OCI-LY1 (cell line): ENCODE measurements around the gene DCAF4.
"Not testable (repeated sequence)": the region's sequence is repeated elsewhere in the genome, so short reads cannot be mapped to it uniquely, and the experiment has no call there.

Experiments used
- H2AFZ ChIP-seq: fragments of 200-600 bp; sonication (generic), shearing (Covaris generic); 2 replicates; pipeline ENCODE4 v1.6.0; 2014; ENCODE audit warnings: antibody characterized with exemption, mild to moderate bottlenecking, low read length
- H3F3A ChIP-seq: fragments of 200-600 bp; sonication (generic), shearing (Covaris generic); 2 replicates; pipeline ENCODE4 v1.6.0; 2014; ENCODE audit warnings: mild to moderate bottlenecking, antibody characterized with exemption, low read length, moderate library complexity; ENCODE audit not compliant: insufficient read depth
- H3K27ac ChIP-seq: fragments of 200-600 bp; sonication (generic); 2 replicates; pipeline ENCODE4 v1.5.1; 2014; ENCODE audit warnings: low read length, mixed run types, mild to moderate bottlenecking, low read depth; ENCODE audit not compliant: poor library complexity, severe bottlenecking
- H3K27me3 ChIP-seq: fragments of 200-600 bp; sonication (generic); 2 replicates; pipeline ENCODE4 v1.6.0; 2014; ENCODE audit warnings: antibody characterized with exemption, mild to moderate bottlenecking, low read length, moderate library complexity; ENCODE audit not compliant: insufficient read depth
- H3K36me3 ChIP-seq: fragments of 200-600 bp; sonication (generic); 2 replicates; pipeline ENCODE4 v1.6.1; 2014; ENCODE audit warnings: mild to moderate bottlenecking, antibody characterized with exemption, low read length, moderate library complexity, mixed read lengths; ENCODE audit not compliant: insufficient read depth
- H3K4me1 ChIP-seq: fragments of 200-600 bp; sonication (generic); 2 replicates; pipeline ENCODE4 v1.5.1; 2014; ENCODE audit warnings: mild to moderate bottlenecking, low read length, moderate library complexity; ENCODE audit not compliant: insufficient read depth, severe bottlenecking
- H3K4me2 ChIP-seq: fragments of 200-600 bp; sonication (generic), shearing (Covaris generic); 2 replicates; pipeline ENCODE4 v1.6.1; 2014; ENCODE audit warnings: low read length
- H3K4me3 ChIP-seq: fragments of 200-600 bp; sonication (generic); 2 replicates; pipeline ENCODE4 v1.5.1; 2014; ENCODE audit warnings: low read length, low read depth, mild to moderate bottlenecking, mixed read lengths; ENCODE audit not compliant: poor library complexity, severe bottlenecking
- H3K79me2 ChIP-seq: fragments of 200-600 bp; shearing (Covaris generic); 2 replicates; pipeline ENCODE4 v1.6.1; 2016; ENCODE audit warnings: mixed run types, low read length, mixed read lengths; ENCODE audit not compliant: insufficient read depth
- H3K9ac ChIP-seq: fragments of 200-600 bp; sonication (generic), shearing (Covaris generic); 2 replicates; pipeline ENCODE4 v1.6.1; 2014; ENCODE audit warnings: mild to moderate bottlenecking, low read length, mixed read lengths
- H3K9me2 ChIP-seq: fragments of 200-600 bp; sonication (generic), shearing (Covaris generic); 2 replicates; pipeline ENCODE4 v1.6.1; 2014; ENCODE audit warnings: low read depth, mild to moderate bottlenecking, low read length, mixed read lengths
- H3K9me3 ChIP-seq: fragments of 200-600 bp; shearing (Covaris generic); 2 replicates; pipeline ENCODE4 v1.6.1; 2014; ENCODE audit warnings: low read length, mixed read lengths
- H4K20me1 ChIP-seq: fragments of 200-600 bp; sonication (generic), shearing (Covaris generic); 2 replicates; pipeline ENCODE4 v1.6.0; 2016; ENCODE audit warnings: mild to moderate bottlenecking, low read length; ENCODE audit not compliant: insufficient read depth
- EZH2 ChIP-seq: fragments of 200-600 bp; sonication (generic), shearing (Covaris generic); IDR thresholded peaks from 2 replicates; pipeline ENCODE4 v1.8.0; 2017; ENCODE audit warnings: borderline replicate concordance, mixed run types, mild to moderate bottlenecking, antibody characterized with exemption, low read length, moderate library complexity, mixed read lengths
- TF ChIP-seq, protein P1 (sequence below): fragments of 200-600 bp; sonication (generic), shearing (Covaris generic); IDR thresholded peaks from 2 replicates; pipeline ENCODE4 v1.5.1; 2017; ENCODE audit warnings: mild to moderate bottlenecking, antibody characterized with exemption, low read length, moderate library complexity, mixed read lengths

DCAF4 gene

DNA sequence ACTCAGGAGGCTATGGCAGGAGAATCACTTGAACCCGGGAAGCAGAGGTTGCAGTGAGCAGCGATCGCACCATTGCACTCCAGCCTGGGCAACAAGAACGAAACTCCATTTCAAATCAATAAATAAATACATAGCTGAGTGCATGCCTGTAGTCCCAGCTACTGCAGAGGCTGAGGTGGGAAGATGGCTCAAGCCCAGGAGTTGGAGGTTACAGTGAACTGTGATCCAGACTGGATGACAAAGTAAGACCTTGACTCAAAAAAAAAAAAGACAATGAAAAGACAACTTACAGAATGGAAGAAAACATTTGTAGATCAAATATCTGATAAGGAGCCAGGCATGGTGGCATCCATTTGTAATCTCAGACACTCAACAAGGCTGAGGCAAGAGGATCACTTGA lies 73.1 kb downstream of the DCAF4 start:
- TF ChIP-seq, protein P1, sequence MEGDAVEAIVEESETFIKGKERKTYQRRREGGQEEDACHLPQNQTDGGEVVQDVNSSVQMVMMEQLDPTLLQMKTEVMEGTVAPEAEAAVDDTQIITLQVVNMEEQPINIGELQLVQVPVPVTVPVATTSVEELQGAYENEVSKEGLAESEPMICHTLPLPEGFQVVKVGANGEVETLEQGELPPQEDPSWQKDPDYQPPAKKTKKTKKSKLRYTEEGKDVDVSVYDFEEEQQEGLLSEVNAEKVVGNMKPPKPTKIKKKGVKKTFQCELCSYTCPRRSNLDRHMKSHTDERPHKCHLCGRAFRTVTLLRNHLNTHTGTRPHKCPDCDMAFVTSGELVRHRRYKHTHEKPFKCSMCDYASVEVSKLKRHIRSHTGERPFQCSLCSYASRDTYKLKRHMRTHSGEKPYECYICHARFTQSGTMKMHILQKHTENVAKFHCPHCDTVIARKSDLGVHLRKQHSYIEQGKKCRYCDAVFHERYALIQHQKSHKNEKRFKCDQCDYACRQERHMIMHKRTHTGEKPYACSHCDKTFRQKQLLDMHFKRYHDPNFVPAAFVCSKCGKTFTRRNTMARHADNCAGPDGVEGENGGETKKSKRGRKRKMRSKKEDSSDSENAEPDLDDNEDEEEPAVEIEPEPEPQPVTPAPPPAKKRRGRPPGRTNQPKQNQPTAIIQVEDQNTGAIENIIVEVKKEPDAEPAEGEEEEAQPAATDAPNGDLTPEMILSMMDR, result no peak
- no peak for TF ChIP-seq EZH2
- Histone ChIP-seq H2AFZ (no peak overlapping the region), H3K27ac (no peak overlapping the region), H3K9me2 (no peaks in the 10 kb centered on the region), H3K4me3 (no peak overlapping the region), H3K4me1 (no peaks in the 10 kb centered on the region), H4K20me1 (no peaks in the 10 kb centered on the region), H3F3A (no peaks in the 10 kb centered on the region), H3K36me3 (peaks cover 30% of the 10 kb centered on the region), H3K4me2 (no peak overlapping the region), H3K9me3 (no peaks in the 10 kb centered on the region), H3K27me3 (no peaks in the 10 kb centered on the region), H3K79me2 (no peaks in the 10 kb centered on the region), H3K9ac (no peak overlapping the region)

DNA sequence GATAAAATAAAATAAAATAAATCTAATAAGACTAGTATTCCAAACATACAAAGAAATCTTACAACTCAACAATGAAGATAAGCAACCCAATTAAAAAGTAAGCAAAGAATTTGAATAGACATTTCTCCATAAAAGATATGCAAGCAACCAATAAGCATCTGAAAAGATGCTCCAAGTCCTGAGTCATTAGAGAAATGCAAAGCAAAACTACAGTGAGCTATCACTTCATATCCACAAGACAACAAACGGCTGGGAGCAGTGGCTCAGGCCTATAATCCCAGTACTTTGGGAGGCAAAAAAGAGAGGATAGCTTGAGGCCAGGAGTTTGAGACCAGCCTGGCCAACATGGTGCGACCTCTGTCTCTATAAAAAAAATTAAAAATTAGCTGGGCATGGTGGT lies 73.8 kb downstream of the DCAF4 start:
- H3K4me2 ChIP-seq, result no peak overlapping the region
- H4K20me1 ChIP-seq, result no peaks in the 10 kb centered on the region
- TF ChIP-seq, protein P1, result no peak
- no peak for TF ChIP-seq EZH2
- no peaks in the 10 kb centered on the region for H3K27me3 ChIP-seq
- H3K4me1 ChIP-seq, result no peaks in the 10 kb centered on the region
- H3K9me3 ChIP-seq, result no peaks in the 10 kb centered on the region
- no peak overlapping the region for H3K4me3 ChIP-seq
- no peak overlapping the region for H3K27ac ChIP-seq
- H3K9me2 ChIP-seq, result no peaks in the 10 kb centered on the region
- no peaks in the 10 kb centered on the region for H3K79me2 ChIP-seq
- H2AFZ ChIP-seq, result no peak overlapping the region
- peaks cover 30% of the 10 kb centered on the region for H3K36me3 ChIP-seq
- no peaks in the 10 kb centered on the region for H3F3A ChIP-seq
- H3K9ac ChIP-seq, result no peak overlapping the region

DNA sequence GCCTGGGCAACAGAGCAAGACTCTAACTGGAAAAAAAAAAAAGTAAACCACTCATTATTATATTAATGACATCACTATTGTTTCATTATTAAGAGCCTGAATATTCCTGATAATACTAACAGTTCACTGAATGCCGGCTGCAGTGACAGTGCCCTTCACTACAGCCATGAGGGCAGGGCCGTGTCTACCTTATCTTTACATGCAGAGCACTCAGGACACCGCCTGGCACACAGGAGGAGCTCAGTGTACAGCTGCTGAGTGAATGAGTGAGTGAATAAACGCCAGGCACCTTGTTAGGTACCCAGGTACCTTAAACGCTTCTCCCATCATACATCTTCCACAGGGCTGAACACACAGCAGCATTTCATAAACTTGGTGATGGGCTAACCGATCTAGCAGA lies 77.4 kb downstream of the DCAF4 start:
- Histone ChIP-seq H3K4me1 (no peaks in the 10 kb centered on the region), H3K36me3 (peaks cover 14% of the 10 kb centered on the region; the same call in 1 of the 2 replicates), H3K4me2 (no peak overlapping the region), H3K9me3 (no peaks in the 10 kb centered on the region), H3K79me2 (no peaks in the 10 kb centered on the region), H4K20me1 (no peaks in the 10 kb centered on the region), H3K27ac (no peak overlapping the region), H3K9ac (no peak overlapping the region), H3F3A (no peaks in the 10 kb centered on the region), H3K4me3 (no peak overlapping the region), H2AFZ (no peak overlapping the region), H3K9me2 (no peaks in the 10 kb centered on the region), H3K27me3 (no peaks in the 10 kb centered on the region)
- TF ChIP-seq, protein P1, result no peak
- TF ChIP-seq EZH2, result no peak

DNA sequence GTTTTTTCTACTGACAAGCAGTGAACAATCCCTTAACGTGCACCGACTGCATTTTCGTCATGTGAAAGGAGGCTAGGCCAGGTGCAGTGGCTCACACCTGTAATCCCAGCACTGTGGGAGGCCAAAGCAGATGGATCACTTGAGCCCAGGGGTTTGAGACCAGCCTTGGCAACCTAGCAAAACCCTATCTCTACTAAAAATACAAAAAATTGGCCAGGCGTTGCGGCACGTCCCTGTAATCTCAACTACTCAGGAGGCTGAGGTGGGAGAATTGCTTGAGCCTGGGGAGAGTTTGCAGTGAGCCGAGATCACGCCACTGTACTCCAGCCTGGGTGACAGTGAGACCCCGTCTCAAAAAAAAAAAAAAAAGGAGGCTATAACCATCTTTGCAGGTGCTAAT lies 78.4 kb downstream of the DCAF4 start:
- not testable (repeated sequence) for H3K27me3 ChIP-seq, H2AFZ ChIP-seq, H3K9me2 ChIP-seq, H3F3A ChIP-seq, H3K4me1 ChIP-seq, H3K9ac ChIP-seq, H4K20me1 ChIP-seq, H3K27ac ChIP-seq, H3K9me3 ChIP-seq, H3K4me2 ChIP-seq, H3K79me2 ChIP-seq, H3K4me3 ChIP-seq
- peaks cover 24% of the 10 kb centered on the region for H3K36me3 ChIP-seq
